Keratinocyte (primary cell): Measurements from ENCODE around the gene DNM2. TPM values are rescaled to one million over a fixed set of nuclear protein-coding genes. Genes with fewer than 3 reads are reported as not detected.

Source experiments
- DNase-seq: peaks from one replicate; pipeline ENCODE4 v3.0.0-alpha.2; 2011; ENCODE audit warnings: low read depth, missing footprints, low spot score
- FAIRE-seq: peaks from 2 replicates; lab custom pipeline; 2011; peaks lifted over from hg19 to GRCh38; lab: Jason Lieb, UNC
- H2AFZ ChIP-seq: 2 replicates; pipeline ENCODE4 v1.6.0; 2012; ENCODE audit warnings: low read length, control low read depth, inconsistent platforms; ENCODE audit not compliant: control insufficient read depth
- H3K27ac ChIP-seq: 2 replicates; pipeline ENCODE4 v1.5.1; 2011; ENCODE audit warnings: low read length; ENCODE audit not compliant: control insufficient read depth, insufficient read depth
- H3K27me3 ChIP-seq: 3 replicates; pipeline ENCODE4 v1.6.0; 2011; ENCODE audit warnings: low read length; ENCODE audit not compliant: control insufficient read depth, insufficient read depth; ENCODE audit errors: extremely low read depth
- H3K36me3 ChIP-seq, 2 experiments: 2 replicates in 1 of 2; 3 replicates in 1 of 2; pipeline ENCODE4 v1.5.1; 2011; ENCODE audit warnings: low read length in 2 of 2, mild to moderate bottlenecking in 1 of 2; ENCODE audit not compliant: control insufficient read depth in 2 of 2, insufficient read depth in 2 of 2; ENCODE audit errors: extremely low read depth in 1 of 2
- H3K4me1 ChIP-seq: 3 replicates; pipeline ENCODE4 v1.5.1; 2011; ENCODE audit warnings: low read length; ENCODE audit not compliant: control insufficient read depth, insufficient read depth; ENCODE audit errors: extremely low read depth
- H3K4me2 ChIP-seq: 3 replicates; pipeline ENCODE4 v1.6.0; 2011; ENCODE audit warnings: low read depth, low read length; ENCODE audit not compliant: control insufficient read depth, insufficient read depth; ENCODE audit errors: extremely low read depth
- H3K4me3 ChIP-seq, 3 experiments: fragments of 200-600 bp in 1 of 3; sonication (generic) in 1 of 3; 2 replicates in 2 of 3; 3 replicates in 1 of 3; pipeline ENCODE4 v1.5.1; 2011 to 2016; ENCODE audit warnings: low read length in 3 of 3, mild to moderate bottlenecking in 3 of 3, control low read depth in 2 of 3, inconsistent platforms in 1 of 3, low read depth in 1 of 3, mixed read lengths in 1 of 3, mixed run types in 1 of 3, moderate library complexity in 1 of 3; ENCODE audit not compliant: control insufficient read depth in 2 of 3, insufficient read depth in 2 of 3; ENCODE audit errors: extremely low read depth in 1 of 3
- H3K79me2 ChIP-seq: 2 replicates; pipeline ENCODE4 v1.6.0; 2012; ENCODE audit warnings: low read length; ENCODE audit not compliant: control insufficient read depth, insufficient read depth
- H3K9ac ChIP-seq: 3 replicates; pipeline ENCODE4 v1.6.0; 2011; ENCODE audit warnings: low read length; ENCODE audit not compliant: control insufficient read depth, insufficient read depth; ENCODE audit errors: extremely low read depth
- H3K9me1 ChIP-seq: 3 replicates; pipeline ENCODE4 v1.6.0; 2011; ENCODE audit warnings: low read length; ENCODE audit not compliant: control insufficient read depth, insufficient read depth; ENCODE audit errors: extremely low read depth
- H3K9me3 ChIP-seq: 2 replicates; pipeline ENCODE4 v1.5.1; 2012; ENCODE audit warnings: low read depth, low read length; ENCODE audit not compliant: control insufficient read depth
- H4K20me1 ChIP-seq: 3 replicates; pipeline ENCODE4 v1.6.0; 2011; ENCODE audit warnings: low read length; ENCODE audit not compliant: control insufficient read depth, insufficient read depth; ENCODE audit errors: extremely low read depth
- CTCF ChIP-seq, 3 experiments: IDR thresholded peaks in 1 of 3; conservative IDR thresholded peaks in 1 of 3; optimal IDR thresholded peaks in 1 of 3; 2 replicates in 2 of 3; 3 replicates in 1 of 3; pipeline versions ENCODE3 to v1.5.1; 2011; ENCODE audit warnings: low read length in 3 of 3, mild to moderate bottlenecking in 3 of 3, moderate library complexity in 2 of 3, control low read depth in 1 of 3, inconsistent platforms in 1 of 3; ENCODE audit not compliant: insufficient read depth in 2 of 3; ENCODE audit errors: extremely low read depth in 1 of 3
- EZH2 ChIP-seq: IDR thresholded peaks from one replicate; pipeline ENCODE4 v1.6.1; 2012; ENCODE audit warnings: inconsistent platforms, mild to moderate bottlenecking, low read length, moderate library complexity
- dilution Hi-C: fragments of 300-500 bp; cut with MboI; formaldehyde crosslinking; loops from one replicate; pipeline ENCODE4 v1.7.0; 2020; ENCODE audit warnings: low sequenced_read_pairs; ENCODE audit not compliant: extremely low pct_ligation_motif_present
- polyA plus RNA-seq, 5 experiments: library from polyadenylated mRNA; depleted of rRNA in 3 of 5; stranded (reverse) in 3 of 5; stranded (forward) in 1 of 5; unstranded in 1 of 5; fragments of >200 nt; gene quantifications; 1 replicate in 1 of 5; 2 replicates in 3 of 5; 3 replicates in 1 of 5; pipeline versions ENCODE4 v1.2.1 to v1.2.3, GENCODE V29; 2011 to 2012; ENCODE audit warnings: missing spikeins in 2 of 5, low read depth in 1 of 5, low replicate concordance in 1 of 5

The DNM2 gene
- polyA plus RNA-seq, 1 donor (not counting 4 experiments of a cell fraction or from before 2014, with no cell fraction given) = 60.1 TPM

GRCh38 chr19:10848230-10848856 is 130.5 kb downstream of the DNM2 start, which contains the start of gene C19orf38:
C19orf38 (plus strand) TSS chr19:10848415; CDS start chr19:10848509, 94 bp downstream.
- DNase-seq (no peak), FAIRE-seq (no peak)
- H3K4me2 ChIP-seq = no peak within 1 kb of the TSS
- H4K20me1 ChIP-seq = no peaks in the 10 kb centered on the region
- no peaks in the 10 kb centered on the region for H3K9me3 ChIP-seq
- H2AFZ ChIP-seq = no peak within 1 kb of the TSS
- dilution Hi-C loops = no loop called here
- H3K4me3 ChIP-seq = no peak within 1 kb of the TSS
- no peaks in the 10 kb centered on the region for H3K27me3 ChIP-seq
- no peaks in the 10 kb centered on the region for H3K9me1 ChIP-seq
- H3K9ac ChIP-seq = no peak within 1 kb of the TSS
- H3K79me2 ChIP-seq = no peaks in the 10 kb centered on the region
- TF ChIP-seq EZH2 = no peak
- no peak for TF ChIP-seq CTCF (optimal IDR thresholded peaks at IDR 0.05 in 1 of 3, IDR thresholded peaks at IDR 0.05 in 1 of 3, conservative IDR thresholded peaks at IDR 0.05 in 1 of 3; ENCODE audit: extremely low read depth in 1 of 3, insufficient read depth in 2 of 3, low read length in 3 of 3)
- H3K36me3 ChIP-seq = no peaks in the 10 kb centered on the region
- H3K4me1 ChIP-seq = no peaks in the 10 kb centered on the region
- no peak within 1 kb of the TSS for H3K27ac ChIP-seq

- no peak for FAIRE-seq
- H3K79me2 ChIP-seq = no peaks in the 10 kb centered on the region
- dilution Hi-C loops = no loop called here
These were observed 132.8 kb downstream of the DNM2 start for GRCh38 chr19:10850631-10851030.

More at GRCh38 chr19:10850631-10851030, 132.8 kb downstream of the DNM2 start:
- no peaks in the 10 kb centered on the region for H3K27me3 ChIP-seq
- no peaks in the 10 kb centered on the region for H4K20me1 ChIP-seq
- no peak overlapping the region for H3K4me3 ChIP-seq
- H3K9me1 ChIP-seq = no peaks in the 10 kb centered on the region
- no peaks in the 10 kb centered on the region for H3K9me3 ChIP-seq
- H3K27ac ChIP-seq = no peak overlapping the region
- no peaks in the 10 kb centered on the region for H3K36me3 ChIP-seq
- TF ChIP-seq CTCF (optimal IDR thresholded peaks at IDR 0.05 in 1 of 3, IDR thresholded peaks at IDR 0.05 in 1 of 3, conservative IDR thresholded peaks at IDR 0.05 in 1 of 3; ENCODE audit: extremely low read depth in 1 of 3, insufficient read depth in 2 of 3, low read length in 3 of 3) (no peak), EZH2 (no peak)
- H3K4me2 ChIP-seq = no peak overlapping the region
- H2AFZ ChIP-seq = no peak overlapping the region
- H3K4me1 ChIP-seq = no peaks in the 10 kb centered on the region
- no peak overlapping the region for H3K9ac ChIP-seq
- no peak for DNase-seq
